RWPE2 (cell line): Measurements from ENCODE around the gene SETD1B.
A peak's percentile ranks its signal among the peaks of the same experiment; 100 is the strongest.

Experiments used
- ATAC-seq: fragments of 200-7000 bp; cut with Tn5 transposase; 3 replicates; pipeline ENCODE4 v1.9.1; 2021; ENCODE audit warnings: low read depth
- DNase-seq: peaks from one replicate; pipeline ENCODE4 v3.0.0-alpha.2; 2020; ENCODE audit warnings: low spot score
- H3K27ac ChIP-seq: fragments of 450-650 bp; 2 replicates; pipeline ENCODE4 v1.5.1; 2017; ENCODE audit warnings: mild to moderate bottlenecking; ENCODE audit not compliant: poor library complexity, severe bottlenecking
- H3K27me3 ChIP-seq: fragments of 250-450 bp; sonication (Bioruptor Pico); 2 replicates; pipeline ENCODE4 v1.5.1; 2021; ENCODE audit warnings: mild to moderate bottlenecking, moderate library complexity; ENCODE audit not compliant: insufficient read depth, poor library complexity, severe bottlenecking
- H3K36me3 ChIP-seq: fragments of 250-450 bp; sonication (Bioruptor Pico); 2 replicates; pipeline ENCODE4 v1.5.1; 2020; ENCODE audit warnings: low read depth, mild to moderate bottlenecking, moderate library complexity
- H3K4me1 ChIP-seq: fragments of 250-450 bp; sonication (Bioruptor Pico); 2 replicates; pipeline ENCODE4 v1.5.1; 2021; ENCODE audit warnings: mild to moderate bottlenecking, moderate library complexity; ENCODE audit not compliant: insufficient read depth, poor library complexity, severe bottlenecking
- H3K4me3 ChIP-seq: fragments of 250-450 bp; sonication (Bioruptor Pico); 2 replicates; pipeline ENCODE4 v1.5.1; 2021; ENCODE audit warnings: mild to moderate bottlenecking, moderate library complexity; ENCODE audit not compliant: severe bottlenecking
- H3K9me3 ChIP-seq: fragments of 250-450 bp; sonication (Bioruptor Pico); 2 replicates; pipeline ENCODE4 v1.5.1; 2021; ENCODE audit warnings: mild to moderate bottlenecking, moderate library complexity; ENCODE audit not compliant: severe bottlenecking
- CTCF ChIP-seq: fragments of 450-650 bp; IDR thresholded peaks from one replicate; pipeline ENCODE4 v1.5.1; 2017; ENCODE audit warnings: mild to moderate bottlenecking, moderate library complexity; ENCODE audit not compliant: poor library complexity, severe bottlenecking

Gene SETD1B

GRCh38 chr12:121774968-121775474 lies 28.8 kb upstream of the SETD1B start:
- ATAC-seq (no peak), DNase-seq (no peak)
- no peak overlapping the region for H3K4me3 ChIP-seq
- no peak overlapping the region for H3K27ac ChIP-seq
- H3K4me1 ChIP-seq = no peaks in the 10 kb centered on the region
- TF ChIP-seq CTCF = no peak
- no peaks in the 10 kb centered on the region for H3K9me3 ChIP-seq
- peaks cover 16% of the 10 kb centered on the region for H3K36me3 ChIP-seq
- H3K27me3 ChIP-seq = no peaks in the 10 kb centered on the region

DNA sequence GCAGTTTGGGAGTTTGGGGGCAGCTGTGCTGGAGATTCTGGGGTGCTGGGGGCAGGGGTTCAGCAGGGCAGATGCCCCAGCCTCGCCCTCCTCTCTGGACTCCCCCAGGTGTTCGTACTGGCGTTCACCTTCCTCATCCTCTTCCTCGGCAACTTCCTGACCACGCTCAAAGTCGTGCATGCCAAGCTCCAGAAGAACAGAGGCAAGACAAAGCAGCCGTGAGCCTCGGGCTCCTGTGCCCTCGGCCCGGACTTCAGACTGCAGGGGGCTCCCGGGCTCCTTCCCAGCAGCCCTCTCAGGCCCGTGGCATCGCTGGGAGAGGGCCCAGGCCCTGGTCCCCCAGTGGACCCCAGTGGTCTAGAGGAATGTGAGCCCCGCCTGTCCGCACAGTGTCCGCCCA lies 28.3 kb upstream of the SETD1B start:
- no peak; the same call in 2 of the 3 replicates for ATAC-seq
- H3K27ac ChIP-seq = no peak overlapping the region
- no peaks in the 10 kb centered on the region for H3K9me3 ChIP-seq
- no peak for DNase-seq
- no peak for TF ChIP-seq CTCF
- H3K4me1 ChIP-seq = no peaks in the 10 kb centered on the region
- no peaks in the 10 kb centered on the region for H3K27me3 ChIP-seq
- H3K36me3 ChIP-seq = peaks cover 21% of the 10 kb centered on the region
- H3K4me3 ChIP-seq = no peak overlapping the region

- Histone ChIP-seq H3K27ac (no peak overlapping the region), H3K4me3 (no peak overlapping the region), H3K36me3 (peaks cover 25% of the 10 kb centered on the region), H3K4me1 (peaks cover 2% of the 10 kb centered on the region), H3K9me3 (no peaks in the 10 kb centered on the region), H3K27me3 (no peaks in the 10 kb centered on the region)
- DNase-seq (no peak), ATAC-seq (peak; percentile 56)
- TF ChIP-seq CTCF = peak; percentile 94
Observed at GRCh38 chr12:121776190-121777098, 27.4 kb upstream of the SETD1B start.

- Histone ChIP-seq H3K36me3 (peaks cover 22% of the 10 kb centered on the region; the same call in 1 of the 2 replicates), H3K9me3 (no peaks in the 10 kb centered on the region), H3K4me1 (peaks cover 19% of the 10 kb centered on the region), H3K27me3 (no peaks in the 10 kb centered on the region), H3K27ac (no peak overlapping the region), H3K4me3 (no peak overlapping the region)
- DNase-seq = no peak
- TF ChIP-seq CTCF = no peak
- ATAC-seq = no peak
Observed at GRCh38 chr12:121778567-121779421, 25.0 kb upstream of the SETD1B start.
